GM10266 (cell line): ENCODE data around the gene KLHL13.
"Not testable (repeated sequence)": the region's sequence is repeated elsewhere in the genome, so short reads cannot be mapped to it uniquely, and the experiment has no call there.

ENCODE experiments used
- DNase-seq: peaks from one replicate; pipeline ENCODE4 v3.0.0; 2012; ENCODE audit errors: extremely low spot score
- CTCF ChIP-seq: IDR thresholded peaks from 2 replicates; pipeline ENCODE4 v1.5.1; 2012; ENCODE audit warnings: mild to moderate bottlenecking, low read depth; ENCODE audit not compliant: control insufficient read depth, insufficient read depth; ENCODE audit errors: missing control alignments

KLHL13 gene

GRCh38 chrX:118148737-118149136 is 32.1 kb upstream of the KLHL13 start:
- DNase-seq = no peak
- no peak for TF ChIP-seq CTCF

- DNase-seq = not testable (repeated sequence)
These were observed 31.2 kb upstream of the KLHL13 start for GRCh38 chrX:118147771-118148170.

GRCh38 chrX:118143578-118143977 is 27.0 kb upstream of the KLHL13 start:
- no peak for DNase-seq
- TF ChIP-seq CTCF = no peak

GRCh38 chrX:118131336-118131735 is 14.7 kb upstream of the KLHL13 start:
- no peak for DNase-seq
- TF ChIP-seq CTCF = no peak

- DNase-seq = no peak
- TF ChIP-seq CTCF = no peak
These were observed 13.1 kb upstream of the KLHL13 start for GRCh38 chrX:118129681-118130080.

- TF ChIP-seq CTCF = no peak
These were observed 12.1 kb upstream of the KLHL13 start for GRCh38 chrX:118128724-118129123.

GRCh38 chrX:118126286-118126685 is 9.7 kb upstream of the KLHL13 start:
- no peak for TF ChIP-seq CTCF
- DNase-seq = no peak

More at GRCh38 chrX:118128724-118129123, 12.1 kb upstream of the KLHL13 start:
- DNase-seq = no peak

GRCh38 chrX:118124243-118124642 is 7.6 kb upstream of the KLHL13 start:
- DNase-seq = not testable (repeated sequence)
